HEK293 (cell line): ENCODE results near the gene LAMB1.

Experiments
- CTCF ChIP-seq: fragments of 450-650 bp; formaldehyde crosslinking; IDR thresholded peaks from 2 replicates; pipeline ENCODE4 v1.5.1; 2016; ENCODE audit warnings: missing biosample characterization, missing genetic modification characterization
- ZBTB11 ChIP-seq: fragments of 450-650 bp; formaldehyde crosslinking; conservative IDR thresholded peaks from 2 replicates; pipeline ENCODE4 v1.5.1; 2016; ENCODE audit warnings: low read depth, missing biosample characterization, missing genetic modification characterization
- ZBTB8A ChIP-seq: fragments of 450-650 bp; formaldehyde crosslinking; IDR thresholded peaks from 2 replicates; pipeline ENCODE4 v1.5.1; 2016; ENCODE audit warnings: missing biosample characterization, missing genetic modification characterization

- TF ChIP-seq ZBTB8A (tag by site-specific recombination) = no peak
- TF ChIP-seq ZBTB11 (tag by site-specific recombination) = no peak
- no peak for TF ChIP-seq CTCF (tag by site-specific recombination)
Observed at GRCh38 chr7:108045154-108045553, 42.2 kb upstream of the LAMB1 start.
